Lower lobe of right lung (tissue), 2 donors: ENCODE data around the gene PDCD2L. TPM values are rescaled to one million over a fixed set of nuclear protein-coding genes. Genes with fewer than 3 reads are reported as not detected.
"Not testable (repeated sequence)": the region's sequence is repeated elsewhere in the genome, so short reads cannot be mapped to it uniquely, and the experiment has no call there.

Experiments used
- ATAC-seq, 2 donors: fragments of 200-7000 bp; cut with Tn5 transposase; one replicate each; pipeline ENCODE4 v1.9.1; 2020 to 2022; ENCODE audit warnings: mild to moderate bottlenecking in 2 of 2, moderate library complexity in 2 of 2
- DNase-seq: peaks from one replicate; pipeline ENCODE4 v3.0.0-alpha.2; 2020
- H3K27ac ChIP-seq: fragments of 200-600 bp; one replicate; pipeline ENCODE4 v1.8.0; 2022
- H3K27me3 ChIP-seq: fragments of 200-600 bp; one replicate; pipeline ENCODE4 v1.8.0; 2022; ENCODE audit warnings: low read depth
- H3K36me3 ChIP-seq: fragments of 200-600 bp; one replicate; pipeline ENCODE4 v1.8.0; 2022; ENCODE audit warnings: mild to moderate bottlenecking
- H3K4me1 ChIP-seq: fragments of 200-600 bp; one replicate; pipeline ENCODE4 v1.8.0; 2022
- H3K4me3 ChIP-seq: fragments of 200-600 bp; one replicate; pipeline ENCODE4 v1.8.0; 2022; ENCODE audit warnings: mild to moderate bottlenecking
- H3K9me3 ChIP-seq: fragments of 200-600 bp; one replicate; pipeline ENCODE4 v1.8.0; 2022
- intact Hi-C: fragments of 100-400 bp; cut with DNase I; formaldehyde crosslinking; loops from one replicate; pipeline ENCODE4 v1.11.0; 2022
- total RNA-seq: library from RNA; stranded (reverse); fragmentation: NEBNext Ultra II Directional; extraction: Animal tissue kit (Norgen Biotek cat#: 25700); gene quantifications from one replicate; pipeline ENCODE4 v1.2.1, GENCODE V29; 2021
- TF ChIP-seq, protein P1 (sequence below): fragments of 200-600 bp; IDR thresholded peaks from one replicate; pipeline ENCODE4 v1.8.0; 2022; ENCODE audit warnings: antibody characterized with exemption, mild to moderate bottlenecking
- donor health status: DM: no; HTN: yes; CAD: no; lungs with severe emphysema.

PDCD2L gene
- total RNA-seq, 1 donor from 2014 or later = 8.7 TPM

- no peaks in the 10 kb centered on the region for H3K27me3 ChIP-seq
- peaks cover 3% of the 10 kb centered on the region for H3K4me1 ChIP-seq
- ATAC-seq = no peak
- H3K9me3 ChIP-seq = no peaks in the 10 kb centered on the region
- H3K36me3 ChIP-seq = peaks cover 94% of the 10 kb centered on the region
- TF ChIP-seq, protein P1, sequence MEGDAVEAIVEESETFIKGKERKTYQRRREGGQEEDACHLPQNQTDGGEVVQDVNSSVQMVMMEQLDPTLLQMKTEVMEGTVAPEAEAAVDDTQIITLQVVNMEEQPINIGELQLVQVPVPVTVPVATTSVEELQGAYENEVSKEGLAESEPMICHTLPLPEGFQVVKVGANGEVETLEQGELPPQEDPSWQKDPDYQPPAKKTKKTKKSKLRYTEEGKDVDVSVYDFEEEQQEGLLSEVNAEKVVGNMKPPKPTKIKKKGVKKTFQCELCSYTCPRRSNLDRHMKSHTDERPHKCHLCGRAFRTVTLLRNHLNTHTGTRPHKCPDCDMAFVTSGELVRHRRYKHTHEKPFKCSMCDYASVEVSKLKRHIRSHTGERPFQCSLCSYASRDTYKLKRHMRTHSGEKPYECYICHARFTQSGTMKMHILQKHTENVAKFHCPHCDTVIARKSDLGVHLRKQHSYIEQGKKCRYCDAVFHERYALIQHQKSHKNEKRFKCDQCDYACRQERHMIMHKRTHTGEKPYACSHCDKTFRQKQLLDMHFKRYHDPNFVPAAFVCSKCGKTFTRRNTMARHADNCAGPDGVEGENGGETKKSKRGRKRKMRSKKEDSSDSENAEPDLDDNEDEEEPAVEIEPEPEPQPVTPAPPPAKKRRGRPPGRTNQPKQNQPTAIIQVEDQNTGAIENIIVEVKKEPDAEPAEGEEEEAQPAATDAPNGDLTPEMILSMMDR = no peak
- H3K27ac ChIP-seq = no peak overlapping the region
- intact Hi-C loops = no loop called here
- no peak overlapping the region for H3K4me3 ChIP-seq
- DNase-seq = no peak
Measured at GRCh38 chr19:34454685-34455084, 50.5 kb downstream of the PDCD2L start.

GRCh38 chr19:34455783-34456480, 51.7 kb downstream of the PDCD2L start:
- Histone ChIP-seq H3K36me3 (peaks cover 94% of the 10 kb centered on the region), H3K4me1 (peaks cover 16% of the 10 kb centered on the region)
- not testable (repeated sequence) for ATAC-seq

DNA sequence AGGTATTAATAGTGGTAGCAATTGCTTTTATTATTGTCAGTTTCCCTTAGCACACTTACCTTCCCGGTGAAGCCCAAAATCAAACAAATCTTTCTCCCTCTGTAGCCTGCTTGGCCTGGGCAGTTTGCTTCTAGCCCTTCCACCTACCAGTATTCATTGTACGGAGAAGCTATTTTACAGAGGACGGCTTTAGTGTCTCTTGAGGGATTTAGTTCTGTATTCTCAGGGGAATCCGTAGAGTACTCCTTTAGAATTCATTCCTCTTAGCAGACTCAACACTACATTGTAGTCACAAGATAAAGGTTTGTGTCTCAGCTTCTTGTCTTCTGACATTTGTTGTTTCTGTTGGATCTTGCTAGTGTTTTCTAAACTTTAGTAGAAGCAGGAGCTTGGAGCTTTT, 53.2 kb downstream of the PDCD2L start:
- Histone ChIP-seq H3K4me3 (no peak overlapping the region), H3K27ac (no peak overlapping the region), H3K36me3 (peaks cover 94% of the 10 kb centered on the region), H3K9me3 (no peaks in the 10 kb centered on the region), H3K27me3 (no peaks in the 10 kb centered on the region), H3K4me1 (peaks cover 18% of the 10 kb centered on the region)
- no peak for ATAC-seq
- TF ChIP-seq, protein P1 = no peak
- intact Hi-C loops = no loop called here
- no peak for DNase-seq

More at GRCh38 chr19:34455783-34456480, 51.7 kb downstream of the PDCD2L start:
- DNase-seq, H3K9me3 ChIP-seq, H3K27me3 ChIP-seq, intact Hi-C loops, H3K4me3 ChIP-seq, H3K27ac ChIP-seq: not testable (repeated sequence)

DNA sequence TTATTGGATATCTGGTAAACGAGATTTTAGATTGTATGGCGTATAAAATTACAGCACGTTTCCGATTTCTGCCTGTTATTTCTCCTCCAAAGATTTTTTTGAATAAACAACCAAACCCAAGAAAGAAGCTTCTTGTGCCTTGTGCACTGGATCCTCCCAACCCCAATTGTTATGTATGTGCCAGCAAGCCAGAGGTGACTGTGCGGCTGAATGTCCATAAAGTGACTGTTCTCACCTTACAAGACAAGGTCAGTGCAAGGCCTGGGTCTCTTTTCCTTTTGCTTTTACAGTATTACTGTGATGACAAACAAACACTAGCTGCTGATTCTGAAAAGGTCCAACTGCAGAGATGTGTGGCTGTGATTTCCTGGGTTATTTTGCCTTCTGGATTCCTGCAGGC, 54.5 kb downstream of the PDCD2L start:
- H3K36me3 ChIP-seq = peaks cover 94% of the 10 kb centered on the region
- no peaks in the 10 kb centered on the region for H3K9me3 ChIP-seq
- TF ChIP-seq, protein P1 = no peak
- no peaks in the 10 kb centered on the region for H3K27me3 ChIP-seq
- H3K4me1 ChIP-seq = peaks cover 18% of the 10 kb centered on the region
- intact Hi-C loops = no loop called here
- no peak overlapping the region for H3K4me3 ChIP-seq
- H3K27ac ChIP-seq = no peak overlapping the region
- DNase-seq (no peak), ATAC-seq (no peak)

DNA sequence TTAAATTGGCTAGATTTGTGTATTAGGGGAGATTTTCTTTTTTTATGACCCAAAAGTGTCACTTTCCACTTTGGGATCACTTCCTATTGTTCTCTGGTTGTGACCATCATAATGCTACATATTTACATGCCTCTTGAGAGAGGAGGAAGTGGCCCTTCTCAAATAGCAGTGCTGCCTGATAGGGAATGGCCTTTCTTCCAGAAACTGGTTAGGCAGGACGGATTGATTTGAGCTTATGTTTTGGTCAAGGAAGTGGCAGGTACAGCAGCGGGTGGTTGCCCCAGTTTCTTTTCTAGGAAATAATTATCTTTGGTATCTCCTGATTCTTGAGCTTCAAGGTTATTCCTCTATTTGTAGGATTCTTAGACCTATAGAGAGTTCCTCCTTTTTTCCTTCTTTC, 55.4 kb downstream of the PDCD2L start:
- Histone ChIP-seq H3K27ac (no peak overlapping the region), H3K4me1 (peaks cover 18% of the 10 kb centered on the region), H3K4me3 (no peak overlapping the region), H3K36me3 (peaks cover 94% of the 10 kb centered on the region), H3K9me3 (no peaks in the 10 kb centered on the region), H3K27me3 (no peaks in the 10 kb centered on the region)
- TF ChIP-seq, protein P1 = no peak
- ATAC-seq (peak; percentile 74 to 76), DNase-seq (no peak)
- intact Hi-C loops = no loop called here

DNA sequence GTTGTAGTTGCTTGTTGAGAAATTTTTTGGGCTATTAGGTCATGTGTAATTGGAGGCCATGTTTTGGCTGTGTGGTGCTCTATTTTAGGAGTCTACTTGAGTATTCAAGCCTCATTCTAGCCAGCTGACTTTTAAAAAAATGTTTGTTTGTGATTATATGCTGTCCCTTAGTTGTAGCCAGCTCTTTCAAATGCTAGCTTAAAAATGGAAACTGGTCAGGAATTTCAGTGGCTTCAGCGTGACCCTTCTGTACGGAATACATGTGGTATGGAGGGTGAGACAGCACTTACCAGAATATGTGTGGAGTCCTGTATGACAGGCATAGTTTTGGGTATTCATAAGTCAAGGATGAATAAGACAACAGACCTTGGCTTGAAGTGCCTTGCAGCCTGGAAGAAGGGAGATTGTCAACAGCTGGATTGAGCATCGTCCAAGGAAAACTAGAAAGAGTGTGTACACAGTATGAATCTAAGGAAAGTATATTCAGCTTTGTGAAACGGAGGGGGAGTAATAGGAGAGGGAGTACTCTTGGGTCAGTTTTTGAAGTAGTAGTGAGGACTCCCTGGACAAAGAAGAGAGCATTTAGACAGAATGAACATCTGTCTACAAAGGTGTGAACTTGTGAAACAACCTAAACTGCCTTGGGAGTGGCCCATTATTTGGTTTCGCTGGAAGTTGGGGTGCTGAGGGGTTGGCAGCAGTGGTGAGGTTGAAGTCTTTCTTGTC, 57.3 kb downstream of the PDCD2L start:
- peaks cover 18% of the 10 kb centered on the region for H3K4me1 ChIP-seq
- intact Hi-C loops = no loop called here
- H3K27me3 ChIP-seq = no peaks in the 10 kb centered on the region
- DNase-seq (no peak), ATAC-seq (peak; percentile 32 to 61)
- no peak overlapping the region for H3K27ac ChIP-seq
- H3K4me3 ChIP-seq = no peak overlapping the region
- H3K36me3 ChIP-seq = peaks cover 98% of the 10 kb centered on the region
- TF ChIP-seq, protein P1 = no peak
- no peaks in the 10 kb centered on the region for H3K9me3 ChIP-seq

GRCh38 chr19:34464785-34465184, 60.6 kb downstream of the PDCD2L start:
- Histone ChIP-seq H3K36me3 (peaks cover 100% of the 10 kb centered on the region), H3K4me1 (peaks cover 14% of the 10 kb centered on the region)
- H3K9me3 ChIP-seq, DNase-seq, H3K4me3 ChIP-seq, H3K27me3 ChIP-seq, H3K27ac ChIP-seq, intact Hi-C loops, ATAC-seq: not testable (repeated sequence)
